ENCODE measurements around the gene TMEM17.

DNA sequence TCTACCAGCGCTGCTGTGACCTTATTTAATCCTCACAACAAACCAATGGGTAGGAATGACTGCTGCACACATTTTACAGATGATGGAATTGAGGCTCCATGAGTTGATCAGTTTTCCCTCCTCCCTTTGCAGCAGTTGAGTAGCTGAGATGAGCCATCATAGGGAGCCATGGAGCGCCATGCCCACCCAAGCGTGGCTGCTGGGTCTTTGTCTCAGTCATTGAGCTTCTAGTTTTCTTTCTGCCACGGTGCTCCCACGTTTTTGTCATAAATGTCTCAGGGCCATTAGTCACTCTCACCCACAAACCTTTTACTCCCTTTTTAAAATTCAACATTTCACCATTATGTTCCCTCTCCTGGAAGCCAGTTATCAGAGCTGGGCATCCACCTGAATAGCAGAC is 45.8 kb downstream of the TMEM17 start:
- no peak for TF ChIP-seq EP300 (IDR thresholded peaks at IDR 0.05)
- no peak for TF ChIP-seq POLR2A (IDR thresholded peaks at IDR 0.05)
- TF ChIP-seq CTCF (IDR thresholded peaks at IDR 0.05): no peak
- no peak for TF ChIP-seq POLR2AphosphoS5 (IDR thresholded peaks at IDR 0.05)

Measured in gastroesophageal sphincter (tissue), 3 donors.